GOT3 (cell line): ENCODE results near the gene KPNA4.
A peak's percentile ranks its signal among the peaks of the same experiment; 100 is the strongest.

Experiments used
- DNase-seq: peaks from one replicate; lab custom pipeline; 2025; ENCODE audit warnings: mixed read lengths; lab: John Stamatoyannopoulos, UW

KPNA4 gene

GRCh38 chr3:160449636-160450598, 115.5 kb downstream of the KPNA4 start, which contains the start of gene TRIM59:
Gene TRIM59 (minus strand): TSS chr3:160449786. CDS start chr3:160439183, 10,603 bp downstream.
- peak; percentile 81 for DNase-seq

GRCh38 chr3:160448845-160449635, 116.3 kb downstream of the KPNA4 start:
- DNase-seq, result no peak

GRCh38 chr3:160447544-160447943, 117.8 kb downstream of the KPNA4 start:
- DNase-seq, result no peak

GRCh38 chr3:160446522-160447056, 118.8 kb downstream of the KPNA4 start:
- DNase-seq, result no peak

- DNase-seq, result no peak
Observed at GRCh38 chr3:160445854-160446253, 119.5 kb downstream of the KPNA4 start.
